HCT116 (cell line): ENCODE data around the gene FAM193A.

Source experiments
- ELF1 ChIP-seq: IDR thresholded peaks from 2 replicates; pipeline ENCODE4 v1.6.1; 2012; ENCODE audit warnings: low read depth, borderline replicate concordance
- EZH2phosphoT487 ChIP-seq: fragments of 200-600 bp; IDR thresholded peaks from 2 replicates; pipeline ENCODE4 v1.6.1; 2018; ENCODE audit warnings: antibody characterized with exemption, borderline replicate concordance
- FOSL1 ChIP-seq: IDR thresholded peaks from 2 replicates; pipeline ENCODE4 v1.6.1; 2012; ENCODE audit warnings: low read depth
- POLR2A ChIP-seq: IDR thresholded peaks from 2 replicates; pipeline ENCODE4 v1.7.0; 2011; ENCODE audit warnings: borderline replicate concordance; ENCODE audit not compliant: insufficient read depth, insufficient read length; ENCODE audit errors: extremely low read depth
- POLR2AphosphoS5 ChIP-seq: IDR thresholded peaks from 2 replicates; pipeline ENCODE4 v1.6.1; 2011; ENCODE audit warnings: mild to moderate bottlenecking, low read depth, low read length, moderate library complexity
- RAD21 ChIP-seq: IDR thresholded peaks from 2 replicates; pipeline ENCODE4 v1.6.1; 2012; ENCODE audit warnings: low read depth, mild to moderate bottlenecking
- SIN3A ChIP-seq: IDR thresholded peaks from 2 replicates; pipeline ENCODE4 v1.6.1; 2012; ENCODE audit warnings: low read depth
- SP1 ChIP-seq: IDR thresholded peaks from 2 replicates; pipeline ENCODE4 v1.6.1; 2012; ENCODE audit warnings: low read depth
- SRF ChIP-seq: IDR thresholded peaks from 2 replicates; pipeline ENCODE4 v1.6.1; 2012; ENCODE audit warnings: low read depth
- TCF7L2 ChIP-seq: IDR thresholded peaks from 2 replicates; pipeline ENCODE4 v1.7.0; 2011; ENCODE audit warnings: borderline replicate concordance, inconsistent platforms; ENCODE audit not compliant: insufficient read depth, insufficient read length; ENCODE audit errors: extremely low read depth
- ZFX ChIP-seq: fragments of 450-650 bp; IDR thresholded peaks from 2 replicates; pipeline ENCODE4 v1.6.1; 2017
- TF ChIP-seq, protein P1 (sequence below), 3 experiments: fragments of 200-600 bp in 1 of 3; sonication (generic) in 1 of 3; IDR thresholded peaks in 2 of 3; conservative IDR thresholded peaks in 1 of 3; 2 replicates each; pipeline ENCODE4 v1.5.1; 2012 to 2017; ENCODE audit warnings: low read depth in 2 of 3, low read length in 2 of 3, antibody characterized with exemption in 1 of 3, borderline replicate concordance in 1 of 3, control low read depth in 1 of 3, mild to moderate bottlenecking in 1 of 3, mixed read lengths in 1 of 3, mixed run types in 1 of 3, moderate library complexity in 1 of 3; ENCODE audit not compliant: insufficient read depth in 1 of 3
- TF ChIP-seq, protein P2 (sequence below): IDR thresholded peaks from 2 replicates; pipeline ENCODE4 v1.6.1; 2012; ENCODE audit warnings: low read depth

GRCh38 chr4:2696423-2696822 is 160.0 kb downstream of the FAM193A start:
- TF ChIP-seq, protein P1, sequence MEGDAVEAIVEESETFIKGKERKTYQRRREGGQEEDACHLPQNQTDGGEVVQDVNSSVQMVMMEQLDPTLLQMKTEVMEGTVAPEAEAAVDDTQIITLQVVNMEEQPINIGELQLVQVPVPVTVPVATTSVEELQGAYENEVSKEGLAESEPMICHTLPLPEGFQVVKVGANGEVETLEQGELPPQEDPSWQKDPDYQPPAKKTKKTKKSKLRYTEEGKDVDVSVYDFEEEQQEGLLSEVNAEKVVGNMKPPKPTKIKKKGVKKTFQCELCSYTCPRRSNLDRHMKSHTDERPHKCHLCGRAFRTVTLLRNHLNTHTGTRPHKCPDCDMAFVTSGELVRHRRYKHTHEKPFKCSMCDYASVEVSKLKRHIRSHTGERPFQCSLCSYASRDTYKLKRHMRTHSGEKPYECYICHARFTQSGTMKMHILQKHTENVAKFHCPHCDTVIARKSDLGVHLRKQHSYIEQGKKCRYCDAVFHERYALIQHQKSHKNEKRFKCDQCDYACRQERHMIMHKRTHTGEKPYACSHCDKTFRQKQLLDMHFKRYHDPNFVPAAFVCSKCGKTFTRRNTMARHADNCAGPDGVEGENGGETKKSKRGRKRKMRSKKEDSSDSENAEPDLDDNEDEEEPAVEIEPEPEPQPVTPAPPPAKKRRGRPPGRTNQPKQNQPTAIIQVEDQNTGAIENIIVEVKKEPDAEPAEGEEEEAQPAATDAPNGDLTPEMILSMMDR (IDR thresholded peaks at IDR 0.05 in 2 of 3, conservative IDR thresholded peaks at IDR 0.05 in 1 of 3; ENCODE audit: borderline replicate concordance in 1 of 3, insufficient read depth in 1 of 3, low read depth in 2 of 3, low read length in 2 of 3): no peak
- TF ChIP-seq RAD21 (no peak), POLR2AphosphoS5 (no peak), FOSL1 (no peak), SP1 (no peak), TCF7L2 (no peak), SRF (no peak), POLR2A (no peak), SIN3A (no peak), ELF1 (no peak), EZH2phosphoT487 (no peak), ZFX (no peak)
- TF ChIP-seq, protein P2, sequence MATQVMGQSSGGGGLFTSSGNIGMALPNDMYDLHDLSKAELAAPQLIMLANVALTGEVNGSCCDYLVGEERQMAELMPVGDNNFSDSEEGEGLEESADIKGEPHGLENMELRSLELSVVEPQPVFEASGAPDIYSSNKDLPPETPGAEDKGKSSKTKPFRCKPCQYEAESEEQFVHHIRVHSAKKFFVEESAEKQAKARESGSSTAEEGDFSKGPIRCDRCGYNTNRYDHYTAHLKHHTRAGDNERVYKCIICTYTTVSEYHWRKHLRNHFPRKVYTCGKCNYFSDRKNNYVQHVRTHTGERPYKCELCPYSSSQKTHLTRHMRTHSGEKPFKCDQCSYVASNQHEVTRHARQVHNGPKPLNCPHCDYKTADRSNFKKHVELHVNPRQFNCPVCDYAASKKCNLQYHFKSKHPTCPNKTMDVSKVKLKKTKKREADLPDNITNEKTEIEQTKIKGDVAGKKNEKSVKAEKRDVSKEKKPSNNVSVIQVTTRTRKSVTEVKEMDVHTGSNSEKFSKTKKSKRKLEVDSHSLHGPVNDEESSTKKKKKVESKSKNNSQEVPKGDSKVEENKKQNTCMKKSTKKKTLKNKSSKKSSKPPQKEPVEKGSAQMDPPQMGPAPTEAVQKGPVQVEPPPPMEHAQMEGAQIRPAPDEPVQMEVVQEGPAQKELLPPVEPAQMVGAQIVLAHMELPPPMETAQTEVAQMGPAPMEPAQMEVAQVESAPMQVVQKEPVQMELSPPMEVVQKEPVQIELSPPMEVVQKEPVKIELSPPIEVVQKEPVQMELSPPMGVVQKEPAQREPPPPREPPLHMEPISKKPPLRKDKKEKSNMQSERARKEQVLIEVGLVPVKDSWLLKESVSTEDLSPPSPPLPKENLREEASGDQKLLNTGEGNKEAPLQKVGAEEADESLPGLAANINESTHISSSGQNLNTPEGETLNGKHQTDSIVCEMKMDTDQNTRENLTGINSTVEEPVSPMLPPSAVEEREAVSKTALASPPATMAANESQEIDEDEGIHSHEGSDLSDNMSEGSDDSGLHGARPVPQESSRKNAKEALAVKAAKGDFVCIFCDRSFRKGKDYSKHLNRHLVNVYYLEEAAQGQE: no peak
